Uterus (tissue), 4 donors: ENCODE data around the gene SVIL. TPM values are rescaled to one million over a fixed set of nuclear protein-coding genes. Genes with fewer than 3 reads are reported as not detected.
"Not testable (repeated sequence)": the region's sequence is repeated elsewhere in the genome, so short reads cannot be mapped to it uniquely, and the experiment has no call there.

Experiments
- DNase-seq, 2 donors: peaks; one replicate each; pipeline ENCODE4 v3.0.0-alpha.2; 2019 to 2020
- H3K27ac ChIP-seq, 2 donors: fragments of 200-600 bp; sonication (generic); 1 replicate in 1 of 2; 2 replicates in 1 of 2; pipeline ENCODE4 v1.5.1; 2016 to 2018
- H3K27me3 ChIP-seq, 2 donors: fragments of 200-600 bp; sonication (generic); one replicate each; pipeline ENCODE4 v1.5.1; 2018 to 2019; ENCODE audit warnings: control low read depth in 1 of 2
- H3K36me3 ChIP-seq, 2 donors: fragments of 200-600 bp; sonication (generic); one replicate each; pipeline ENCODE4 v1.5.1; 2019; ENCODE audit warnings: control low read depth in 1 of 2
- H3K4me1 ChIP-seq, 2 donors: fragments of 200-600 bp; sonication (generic); one replicate each; pipeline ENCODE4 v1.5.1; 2018 to 2019; ENCODE audit warnings: control low read depth in 1 of 2
- H3K4me3 ChIP-seq, 2 donors: fragments of 200-600 bp; sonication (generic); 1 replicate in 1 of 2; 2 replicates in 1 of 2; pipeline ENCODE4 v1.5.1; 2018 to 2019; ENCODE audit warnings: mild to moderate bottlenecking in 1 of 2
- H3K9me3 ChIP-seq, 2 donors: fragments of 200-600 bp; sonication (generic); one replicate each; pipeline ENCODE4 v1.5.1; 2019; ENCODE audit warnings: control low read depth in 1 of 2
- POLR2A ChIP-seq, 2 donors: fragments of 450-650 bp; IDR thresholded peaks; one replicate each; pipeline ENCODE4 v1.6.1; 2016; ENCODE audit warnings: antibody characterized with exemption in 2 of 2, mild to moderate bottlenecking in 1 of 2, moderate library complexity in 1 of 2
- intact Hi-C: fragments of 100-400 bp; cut with DNase I; formaldehyde crosslinking; loops from one replicate; pipeline ENCODE4 v1.15.1; 2023; ENCODE audit warnings: low total_unique reads
- total RNA-seq, 4 donors: library from RNA; depleted of rRNA in 3 of 4; stranded (reverse); fragments of >200 nt in 3 of 4; gene quantifications; one replicate each; pipeline versions ENCODE4 v1.1.0 to v1.2.4, GENCODE V29; 2014 to 2023
- TF ChIP-seq, protein P1 (sequence below), 4 experiments: fragments of 200-600 bp in 2 of 4; fragments of 450-650 bp in 2 of 4; sonication (generic) in 2 of 4; IDR thresholded peaks; one replicate each; pipeline ENCODE4 v1.5.1; 2016 to 2019; ENCODE audit warnings: antibody characterized with exemption in 4 of 4, mild to moderate bottlenecking in 2 of 4, moderate library complexity in 1 of 4
- donor health status: DM: yes; HTN: yes; CAD: no.

Gene SVIL
- total RNA-seq, 4 donors from 2014 or later: 108 to 316 (median 209) TPM

DNA sequence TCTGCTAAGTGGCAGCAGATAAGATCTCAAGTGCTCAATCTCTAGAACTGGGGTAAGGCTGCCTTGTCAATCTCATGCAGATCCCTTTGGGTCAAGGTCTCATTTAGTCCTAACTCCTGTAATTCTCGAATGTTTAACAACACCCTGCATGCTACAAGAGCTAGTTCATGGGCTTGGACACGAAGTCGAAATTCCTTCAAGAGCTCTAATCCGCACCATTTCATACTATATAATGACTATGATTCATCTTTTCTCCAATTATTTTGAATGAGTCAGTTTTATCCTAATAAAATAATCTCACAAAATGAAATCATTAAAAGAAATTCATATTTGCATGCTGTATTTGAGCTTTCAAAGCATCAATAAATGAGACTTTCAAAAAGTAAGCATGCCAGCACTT is 119.7 kb downstream of the SVIL start:
- not testable (repeated sequence) for H3K36me3 ChIP-seq

DNA sequence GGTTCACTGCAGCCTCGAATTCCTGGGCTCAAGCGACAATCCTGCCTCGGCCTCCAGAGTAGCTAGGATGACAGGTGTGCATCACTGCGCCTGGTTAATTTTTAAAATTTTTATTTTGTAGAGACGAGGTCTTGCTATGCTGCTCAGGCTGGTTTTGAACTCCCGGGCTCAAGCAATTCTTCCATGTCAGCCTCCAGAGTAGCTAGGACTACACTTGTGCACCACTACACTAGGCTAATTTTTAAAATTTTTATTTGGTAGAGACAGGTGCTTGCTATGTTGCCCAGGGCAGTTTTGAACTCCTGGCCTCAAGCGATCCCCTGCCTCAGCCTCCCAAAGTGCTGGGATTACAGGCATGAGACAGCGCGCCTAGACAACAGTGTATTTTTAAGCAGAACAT is 120.5 kb downstream of the SVIL start:
- TF ChIP-seq POLR2A (IDR thresholded peaks at IDR 0.05): no peak
- TF ChIP-seq, protein P1, sequence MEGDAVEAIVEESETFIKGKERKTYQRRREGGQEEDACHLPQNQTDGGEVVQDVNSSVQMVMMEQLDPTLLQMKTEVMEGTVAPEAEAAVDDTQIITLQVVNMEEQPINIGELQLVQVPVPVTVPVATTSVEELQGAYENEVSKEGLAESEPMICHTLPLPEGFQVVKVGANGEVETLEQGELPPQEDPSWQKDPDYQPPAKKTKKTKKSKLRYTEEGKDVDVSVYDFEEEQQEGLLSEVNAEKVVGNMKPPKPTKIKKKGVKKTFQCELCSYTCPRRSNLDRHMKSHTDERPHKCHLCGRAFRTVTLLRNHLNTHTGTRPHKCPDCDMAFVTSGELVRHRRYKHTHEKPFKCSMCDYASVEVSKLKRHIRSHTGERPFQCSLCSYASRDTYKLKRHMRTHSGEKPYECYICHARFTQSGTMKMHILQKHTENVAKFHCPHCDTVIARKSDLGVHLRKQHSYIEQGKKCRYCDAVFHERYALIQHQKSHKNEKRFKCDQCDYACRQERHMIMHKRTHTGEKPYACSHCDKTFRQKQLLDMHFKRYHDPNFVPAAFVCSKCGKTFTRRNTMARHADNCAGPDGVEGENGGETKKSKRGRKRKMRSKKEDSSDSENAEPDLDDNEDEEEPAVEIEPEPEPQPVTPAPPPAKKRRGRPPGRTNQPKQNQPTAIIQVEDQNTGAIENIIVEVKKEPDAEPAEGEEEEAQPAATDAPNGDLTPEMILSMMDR (IDR thresholded peaks at IDR 0.05): no peak

More for the DNA sequence above, 119.7 kb downstream of the SVIL start:
- H3K4me1 ChIP-seq, H3K27ac ChIP-seq, H3K27me3 ChIP-seq, H3K9me3 ChIP-seq, DNase-seq, intact Hi-C loops, H3K4me3 ChIP-seq: not testable (repeated sequence)

GRCh38 chr10:29512425-29512974 is 122.3 kb downstream of the SVIL start:
- H3K4me3 ChIP-seq: no peak overlapping the region
- no peaks in the 10 kb centered on the region for H3K9me3 ChIP-seq
- intact Hi-C loops: no loop called here
- H3K36me3 ChIP-seq: no peaks in the 10 kb centered on the region
- no peaks in the 10 kb centered on the region for H3K27me3 ChIP-seq
- TF ChIP-seq, protein P1 (IDR thresholded peaks at IDR 0.05): no peak
- no peak for TF ChIP-seq POLR2A (IDR thresholded peaks at IDR 0.05)
- no peaks in the 10 kb centered on the region for H3K4me1 ChIP-seq
- no peak overlapping the region for H3K27ac ChIP-seq
- DNase-seq: no peak

More for the DNA sequence above, 120.5 kb downstream of the SVIL start:
- Histone ChIP-seq H3K4me3 (no peak overlapping the region), H3K9me3 (no peaks in the 10 kb centered on the region), H3K4me1 (no peaks in the 10 kb centered on the region), H3K27ac (no peak overlapping the region), H3K36me3 (no peaks in the 10 kb centered on the region), H3K27me3 (no peaks in the 10 kb centered on the region)
- DNase-seq: no peak
- intact Hi-C loops: no loop called here

GRCh38 chr10:29511806-29512205 is 123.0 kb downstream of the SVIL start:
- H3K9me3 ChIP-seq, H3K4me3 ChIP-seq, intact Hi-C loops, H3K36me3 ChIP-seq, DNase-seq, H3K4me1 ChIP-seq, H3K27me3 ChIP-seq, H3K27ac ChIP-seq: not testable (repeated sequence)

GRCh38 chr10:29510483-29511157 is 124.2 kb downstream of the SVIL start:
- DNase-seq, H3K4me1 ChIP-seq, H3K27ac ChIP-seq, H3K4me3 ChIP-seq, H3K36me3 ChIP-seq, H3K9me3 ChIP-seq, intact Hi-C loops, H3K27me3 ChIP-seq: not testable (repeated sequence)

DNA sequence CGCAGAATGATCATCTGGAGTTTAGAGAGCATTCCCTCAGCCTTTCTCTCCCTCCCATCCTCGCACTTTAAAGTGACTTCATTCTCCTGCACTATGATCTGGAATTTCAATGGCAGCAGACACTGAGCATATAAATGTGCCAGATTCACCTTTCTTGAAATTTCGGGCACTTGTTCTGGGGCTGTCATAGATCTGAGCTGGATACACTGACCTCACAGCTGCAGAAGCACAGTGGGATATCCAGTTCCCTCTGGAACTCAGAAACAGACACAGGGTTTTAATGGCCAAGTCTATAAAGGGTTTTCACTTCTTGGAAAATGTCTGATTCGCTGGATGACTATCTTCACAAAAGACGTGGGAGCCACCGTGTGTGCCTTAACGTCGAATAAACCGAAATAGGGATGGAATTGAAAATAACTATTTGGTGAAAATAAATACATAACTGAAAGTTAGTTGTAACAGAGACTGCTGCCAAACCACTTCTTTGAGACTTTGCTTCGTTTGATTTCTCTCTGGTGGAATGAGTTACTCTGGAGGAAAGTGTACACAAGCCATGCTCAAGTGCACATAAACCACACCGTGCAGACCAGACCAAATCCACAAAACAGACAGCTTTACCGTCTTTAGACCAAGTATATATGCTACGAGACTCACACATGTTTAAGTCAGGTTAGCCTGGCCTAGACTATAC is 126.1 kb downstream of the SVIL start:
- Histone ChIP-seq H3K9me3 (no peaks in the 10 kb centered on the region), H3K27ac (no peak overlapping the region), H3K27me3 (no peaks in the 10 kb centered on the region), H3K4me3 (no peak overlapping the region), H3K36me3 (no peaks in the 10 kb centered on the region), H3K4me1 (no peaks in the 10 kb centered on the region)
- intact Hi-C loops: no loop called here
- DNase-seq: no peak
- TF ChIP-seq, protein P1 (IDR thresholded peaks at IDR 0.05): no peak
- TF ChIP-seq POLR2A (IDR thresholded peaks at IDR 0.05): no peak

GRCh38 chr10:29507750-29508149 is 127.0 kb downstream of the SVIL start:
- DNase-seq, H3K27me3 ChIP-seq, H3K27ac ChIP-seq, H3K9me3 ChIP-seq, intact Hi-C loops, H3K4me1 ChIP-seq, H3K36me3 ChIP-seq, H3K4me3 ChIP-seq: not testable (repeated sequence)

DNA sequence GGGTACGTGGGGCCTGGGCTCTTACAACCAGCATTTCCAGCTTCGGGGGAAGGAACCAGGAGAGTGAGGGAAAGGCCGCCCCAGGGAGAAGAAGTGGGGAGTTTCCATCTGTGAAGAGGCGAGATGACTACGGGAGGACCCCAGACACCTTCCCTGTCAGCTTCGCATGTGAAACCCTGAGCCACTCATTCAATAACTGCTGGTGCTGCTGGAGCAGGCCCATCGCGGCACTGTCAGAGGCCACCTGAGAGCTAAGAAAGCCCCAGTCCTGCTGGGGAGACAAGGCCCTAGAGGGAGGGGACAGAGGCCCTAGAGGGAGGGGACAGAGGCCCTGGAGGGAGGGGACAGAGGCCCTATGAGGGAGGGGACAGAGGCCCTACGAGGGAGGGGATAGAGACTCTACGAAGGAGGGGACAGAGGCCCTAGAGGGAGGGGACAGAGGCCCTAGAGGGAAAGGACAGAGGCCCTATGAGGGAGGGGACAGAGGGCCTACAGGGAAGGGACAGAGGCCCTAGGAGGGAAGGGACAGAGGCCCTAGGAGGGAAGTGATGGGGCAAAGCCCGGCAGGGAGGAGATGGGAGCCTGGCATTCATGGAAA is 128.3 kb downstream of the SVIL start:
- H3K27ac ChIP-seq, H3K4me3 ChIP-seq, H3K36me3 ChIP-seq, DNase-seq, intact Hi-C loops, H3K4me1 ChIP-seq, H3K27me3 ChIP-seq, H3K9me3 ChIP-seq: not testable (repeated sequence)
